Peyer's patch (tissue), 4 donors: Measurements from ENCODE around the gene PCIF1.

Experiments
- POLR2A ChIP-seq, 2 donors: fragments of 450-650 bp; IDR thresholded peaks; one replicate each; pipeline ENCODE4 v1.5.1; 2017; ENCODE audit warnings: antibody characterized with exemption in 2 of 2, mild to moderate bottlenecking in 2 of 2, moderate library complexity in 2 of 2
- TF ChIP-seq, protein P1 (sequence below), 6 experiments: fragments of 450-650 bp in 4 of 6; fragments of 200-600 bp in 2 of 6; sonication (generic) in 1 of 6; IDR thresholded peaks; one replicate each; pipeline ENCODE4 v1.5.1; 2017 to 2019; ENCODE audit warnings: antibody characterized with exemption in 6 of 6, mild to moderate bottlenecking in 3 of 6, moderate library complexity in 1 of 6

DNA sequence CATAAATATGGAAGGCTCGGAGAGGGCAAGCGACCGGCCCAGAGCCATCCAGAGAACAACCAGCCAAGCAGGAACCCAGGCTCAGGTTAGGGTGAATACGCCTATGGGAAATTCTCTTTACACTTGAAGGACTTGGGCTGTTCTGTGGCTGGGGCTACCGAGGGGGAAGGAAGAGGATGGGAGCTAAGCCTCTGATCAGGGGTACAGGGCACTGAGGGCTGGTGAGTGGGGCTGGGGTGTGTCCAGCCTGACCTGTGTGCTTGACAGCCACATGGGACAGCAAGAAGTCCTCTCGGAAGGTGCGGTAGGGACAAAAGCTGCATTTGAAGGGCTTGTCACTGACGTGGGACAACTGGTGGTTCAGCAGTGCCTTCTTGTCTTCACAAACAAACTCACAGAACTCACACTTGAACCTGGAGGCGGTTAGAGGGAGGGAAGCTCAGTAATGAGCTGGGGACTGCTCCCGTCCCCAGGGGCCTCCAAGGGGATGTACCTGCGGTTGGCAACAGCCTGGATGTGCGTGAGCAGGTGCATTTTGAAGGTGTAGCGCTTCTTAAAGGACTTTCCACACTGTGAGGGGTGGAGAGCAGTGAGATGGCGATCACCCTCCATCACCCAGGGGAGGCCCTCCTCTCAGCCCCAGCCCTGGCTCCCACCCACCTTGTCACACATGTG, 25.6 kb downstream of the PCIF1 start:
- TF ChIP-seq, protein P1, sequence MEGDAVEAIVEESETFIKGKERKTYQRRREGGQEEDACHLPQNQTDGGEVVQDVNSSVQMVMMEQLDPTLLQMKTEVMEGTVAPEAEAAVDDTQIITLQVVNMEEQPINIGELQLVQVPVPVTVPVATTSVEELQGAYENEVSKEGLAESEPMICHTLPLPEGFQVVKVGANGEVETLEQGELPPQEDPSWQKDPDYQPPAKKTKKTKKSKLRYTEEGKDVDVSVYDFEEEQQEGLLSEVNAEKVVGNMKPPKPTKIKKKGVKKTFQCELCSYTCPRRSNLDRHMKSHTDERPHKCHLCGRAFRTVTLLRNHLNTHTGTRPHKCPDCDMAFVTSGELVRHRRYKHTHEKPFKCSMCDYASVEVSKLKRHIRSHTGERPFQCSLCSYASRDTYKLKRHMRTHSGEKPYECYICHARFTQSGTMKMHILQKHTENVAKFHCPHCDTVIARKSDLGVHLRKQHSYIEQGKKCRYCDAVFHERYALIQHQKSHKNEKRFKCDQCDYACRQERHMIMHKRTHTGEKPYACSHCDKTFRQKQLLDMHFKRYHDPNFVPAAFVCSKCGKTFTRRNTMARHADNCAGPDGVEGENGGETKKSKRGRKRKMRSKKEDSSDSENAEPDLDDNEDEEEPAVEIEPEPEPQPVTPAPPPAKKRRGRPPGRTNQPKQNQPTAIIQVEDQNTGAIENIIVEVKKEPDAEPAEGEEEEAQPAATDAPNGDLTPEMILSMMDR (IDR thresholded peaks at IDR 0.05) = no peak
- no peak for TF ChIP-seq POLR2A (IDR thresholded peaks at IDR 0.05)
